Epithelial cell of proximal tubule (primary cell): ENCODE results near the gene PLPPR2. TPM values are rescaled to one million over a fixed set of nuclear protein-coding genes. Genes with fewer than 3 reads are reported as not detected.
A peak's percentile ranks its signal among the peaks of the same experiment; 100 is the strongest.
"Not testable (repeated sequence)": the region's sequence is repeated elsewhere in the genome, so short reads cannot be mapped to it uniquely, and the experiment has no call there.

Experiments
- DNase-seq: peaks from one replicate; pipeline ENCODE4 v3.0.0-alpha.2; 2011; ENCODE audit warnings: low read depth
- H3K4me3 ChIP-seq: 2 replicates; pipeline ENCODE4 v1.5.1; 2011; ENCODE audit warnings: low read depth, mild to moderate bottlenecking, low read length
- total RNA-seq: library from RNA; depleted of rRNA; stranded (reverse); fragments of >200 nt; gene quantifications from 2 replicates; pipeline ENCODE4 v1.2.3, GENCODE V29; 2015
- TF ChIP-seq, protein P1 (sequence below): conservative IDR thresholded peaks from 2 replicates; pipeline ENCODE4 v1.5.1; 2012; ENCODE audit warnings: low read depth, mild to moderate bottlenecking, low read length

PLPPR2 gene
- total RNA-seq, 1 donor from 2014 or later = 6.2 TPM

DNA sequence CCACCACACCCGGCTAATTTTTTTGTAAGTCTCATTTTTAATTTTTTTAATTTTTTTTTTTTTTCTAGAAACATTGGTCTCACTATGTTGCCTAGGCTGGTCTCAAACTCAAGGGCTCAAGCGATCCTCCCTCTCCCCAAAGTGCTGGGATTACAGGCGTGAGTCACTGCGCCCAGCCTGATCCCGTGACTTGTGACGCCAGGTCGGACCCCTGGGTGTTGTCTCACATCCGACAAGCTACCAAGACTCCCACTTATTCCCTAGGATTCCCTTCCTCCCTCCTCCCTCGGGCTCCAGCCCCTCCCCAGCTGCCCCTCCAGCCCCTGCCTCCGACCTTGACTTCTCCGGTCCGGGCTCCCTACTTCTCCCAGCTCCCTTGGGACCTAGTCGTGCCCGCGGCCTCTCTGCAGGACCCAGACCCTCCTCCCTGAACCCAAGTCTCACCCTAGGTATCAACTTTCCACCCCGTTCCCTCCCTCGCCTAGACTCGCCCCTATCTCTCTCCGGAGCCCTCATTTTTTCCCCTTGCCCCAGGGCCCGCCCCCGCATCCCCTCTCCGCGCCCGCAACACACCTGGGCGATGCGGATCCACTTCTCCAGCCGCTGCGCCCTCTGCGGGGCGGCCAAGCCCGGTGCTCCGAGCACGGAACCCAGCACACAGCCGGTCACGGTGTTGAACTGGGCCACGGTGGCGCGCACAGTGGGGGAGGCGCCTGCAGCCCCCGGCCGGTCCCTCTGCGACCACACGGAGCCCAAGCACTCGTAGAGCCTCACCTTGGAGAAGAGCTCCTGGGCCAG is 50.8 kb downstream of the PLPPR2 start:
- TF ChIP-seq, protein P1, sequence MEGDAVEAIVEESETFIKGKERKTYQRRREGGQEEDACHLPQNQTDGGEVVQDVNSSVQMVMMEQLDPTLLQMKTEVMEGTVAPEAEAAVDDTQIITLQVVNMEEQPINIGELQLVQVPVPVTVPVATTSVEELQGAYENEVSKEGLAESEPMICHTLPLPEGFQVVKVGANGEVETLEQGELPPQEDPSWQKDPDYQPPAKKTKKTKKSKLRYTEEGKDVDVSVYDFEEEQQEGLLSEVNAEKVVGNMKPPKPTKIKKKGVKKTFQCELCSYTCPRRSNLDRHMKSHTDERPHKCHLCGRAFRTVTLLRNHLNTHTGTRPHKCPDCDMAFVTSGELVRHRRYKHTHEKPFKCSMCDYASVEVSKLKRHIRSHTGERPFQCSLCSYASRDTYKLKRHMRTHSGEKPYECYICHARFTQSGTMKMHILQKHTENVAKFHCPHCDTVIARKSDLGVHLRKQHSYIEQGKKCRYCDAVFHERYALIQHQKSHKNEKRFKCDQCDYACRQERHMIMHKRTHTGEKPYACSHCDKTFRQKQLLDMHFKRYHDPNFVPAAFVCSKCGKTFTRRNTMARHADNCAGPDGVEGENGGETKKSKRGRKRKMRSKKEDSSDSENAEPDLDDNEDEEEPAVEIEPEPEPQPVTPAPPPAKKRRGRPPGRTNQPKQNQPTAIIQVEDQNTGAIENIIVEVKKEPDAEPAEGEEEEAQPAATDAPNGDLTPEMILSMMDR = no peak
- DNase-seq = no peak
- no peak overlapping the region for H3K4me3 ChIP-seq

DNA sequence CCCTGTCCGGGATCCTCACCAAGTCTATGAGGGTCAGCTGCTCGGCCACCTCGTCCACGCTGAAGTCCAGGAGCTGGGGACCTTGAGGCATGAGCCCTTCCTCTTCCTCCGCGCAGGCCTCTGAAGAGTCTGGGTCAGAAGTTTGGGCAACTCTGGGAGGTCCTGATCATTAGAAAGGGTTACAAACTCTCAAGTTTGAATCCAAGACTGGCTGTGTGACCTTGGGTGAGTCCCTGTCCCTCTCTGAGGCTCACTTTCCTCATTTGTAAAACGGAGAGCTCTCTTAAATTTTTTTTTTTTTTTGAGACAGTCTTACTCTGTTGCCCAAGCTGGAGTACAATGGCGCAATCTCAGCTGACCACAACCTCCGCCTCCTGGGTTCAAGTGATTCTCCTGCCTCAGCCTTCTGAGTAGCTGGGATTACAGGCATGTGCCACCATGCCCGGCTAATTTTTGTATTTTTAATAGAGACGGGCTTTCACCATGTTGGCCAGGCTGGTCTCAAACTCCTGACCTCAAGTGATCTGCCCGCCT is 51.5 kb downstream of the PLPPR2 start:
- DNase-seq, H3K4me3 ChIP-seq: not testable (repeated sequence)

GRCh38 chr19:11408591-11408990 is 53.4 kb downstream of the PLPPR2 start:
- no peak for DNase-seq
- TF ChIP-seq, protein P1 = no peak
- H3K4me3 ChIP-seq = no peak overlapping the region

DNA sequence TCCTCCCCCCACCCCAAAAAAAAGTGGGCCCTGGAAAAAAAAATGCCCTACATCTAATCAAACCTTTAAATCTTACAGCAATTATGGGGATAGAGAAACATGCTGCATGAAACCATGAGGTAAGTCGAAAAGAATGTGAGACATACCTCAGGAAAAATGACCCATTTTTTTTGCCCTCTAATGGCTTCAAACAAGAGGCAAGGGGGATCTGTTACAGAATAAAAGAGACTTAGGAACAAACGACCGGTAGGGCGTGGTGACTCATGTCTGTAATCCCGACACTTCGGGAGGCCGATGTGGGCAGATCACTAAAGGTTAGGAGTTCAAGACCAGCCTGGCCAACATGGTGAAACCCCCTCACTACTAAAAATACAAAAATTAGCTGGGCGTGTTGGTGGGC is 55.5 kb downstream of the PLPPR2 start:
- DNase-seq = peak; percentile 13
- TF ChIP-seq, protein P1 = no peak
- no peak overlapping the region for H3K4me3 ChIP-seq

GRCh38 chr19:11414544-11414943 is 59.3 kb downstream of the PLPPR2 start:
- H3K4me3 ChIP-seq = no peak overlapping the region
- DNase-seq = no peak
- TF ChIP-seq, protein P1 = no peak

Other genes with a start within 250 kb of the PLPPR2 start
- 33.0 and 76.1 TPM in 2 replicates for gene SPC24, start 199.7 kb upstream of the PLPPR2 start, total RNA-seq
- 78.3 and 94.0 TPM in 2 replicates for gene KANK2, start 157.9 kb upstream of the PLPPR2 start, total RNA-seq
- gene ANGPTL8, start 115.8 kb upstream of the PLPPR2 start, total RNA-seq = not detected in 2 replicates
- 17.2 and 17.7 TPM in 2 replicates for gene DOCK6, start 92.9 kb upstream of the PLPPR2 start, total RNA-seq
- not detected in 2 replicates for gene TSPAN16, start 59.3 kb upstream of the PLPPR2 start, total RNA-seq
- gene RAB3D, start 15.8 kb upstream of the PLPPR2 start, total RNA-seq = 13.4 and 18.3 TPM in 2 replicates
- gene TMEM205, start 9.2 kb upstream of the PLPPR2 start, total RNA-seq = 226 and 228 TPM in 2 replicates
- 6.1 and 7.8 TPM in 2 replicates for gene CCDC159, start 8.9 kb upstream of the PLPPR2 start, total RNA-seq
- 1.2 and 2.7 TPM in 2 replicates for gene SWSAP1, start 19.2 kb downstream of the PLPPR2 start, total RNA-seq
- gene EPOR, start 28.9 kb downstream of the PLPPR2 start, total RNA-seq = 4.3 and 5.2 TPM in 2 replicates
- 3.1 and 19.0 TPM in 2 replicates for gene RGL3, start 63.9 kb downstream of the PLPPR2 start, total RNA-seq
- gene ODAD3, start 79.7 kb downstream of the PLPPR2 start, total RNA-seq = 0.40 TPM in 1 of 2 replicates, not detected in the other
- gene PRKCSH, start 80.2 kb downstream of the PLPPR2 start, total RNA-seq = 184 and 243 TPM in 2 replicates
- gene ELAVL3, start 125.6 kb downstream of the PLPPR2 start, total RNA-seq = not detected in 2 replicates
- gene ZNF653, start 150.4 kb downstream of the PLPPR2 start, total RNA-seq = 5.9 and 23.4 TPM in 2 replicates
- gene ECSIT, start 173.7 kb downstream of the PLPPR2 start, total RNA-seq = 58.9 and 59.0 TPM in 2 replicates
- gene CNN1, start 183.4 kb downstream of the PLPPR2 start, total RNA-seq = 5.6 and 16.1 TPM in 2 replicates
- gene ELOF1, start 203.8 kb downstream of the PLPPR2 start, total RNA-seq = 49.8 and 95.5 TPM in 2 replicates
- 3.3 and 4.4 TPM in 2 replicates for gene ACP5, start 222.2 kb downstream of the PLPPR2 start, total RNA-seq
- gene ZNF627, start 242.1 kb downstream of the PLPPR2 start, total RNA-seq = 10.0 and 12.5 TPM in 2 replicates